ENCODE data around the gene INTS7.

The INTS7 gene

GRCh38 chr1:211901945-211902344 lies 133.4 kb downstream of the INTS7 start:
- ATAC-seq = no peak
- no peak for TF ChIP-seq ARNTL (CRISPR knock-in tag; IDR thresholded peaks at IDR 0.05; ENCODE audit: borderline replicate concordance, low read depth)
- no peak for TF ChIP-seq PPARA (CRISPR knock-in tag; IDR thresholded peaks at IDR 0.05; ENCODE audit: borderline replicate concordance)
- TF ChIP-seq PATZ1 (CRISPR knock-in tag; IDR thresholded peaks at IDR 0.05; ENCODE audit: borderline replicate concordance) = no peak
- no peak for TF ChIP-seq ZFP30 (CRISPR knock-in tag; IDR thresholded peaks at IDR 0.05)
- TF ChIP-seq BACH2 (CRISPR knock-in tag; IDR thresholded peaks at IDR 0.05; ENCODE audit: borderline replicate concordance) = no peak
- TF ChIP-seq GLIS3 (CRISPR knock-in tag; IDR thresholded peaks at IDR 0.05) = no peak
- TF ChIP-seq TCF4 (CRISPR knock-in tag; IDR thresholded peaks at IDR 0.05; ENCODE audit: borderline replicate concordance) = no peak
- TF ChIP-seq RARB (CRISPR knock-in tag; IDR thresholded peaks at IDR 0.05) = no peak
- TF ChIP-seq TSHZ2 (CRISPR knock-in tag; IDR thresholded peaks at IDR 0.05) = no peak
- no peak for TF ChIP-seq OSR1 (CRISPR knock-in tag; IDR thresholded peaks at IDR 0.05)
- no peak for TF ChIP-seq ZC3H10 (CRISPR knock-in tag; IDR thresholded peaks at IDR 0.05)
- no peak for TF ChIP-seq ISL1 (CRISPR knock-in tag; IDR thresholded peaks at IDR 0.05)

- no peak for TF ChIP-seq BACH2 (CRISPR knock-in tag; IDR thresholded peaks at IDR 0.05; ENCODE audit: borderline replicate concordance)
- TF ChIP-seq PPARA (CRISPR knock-in tag; IDR thresholded peaks at IDR 0.05; ENCODE audit: borderline replicate concordance) = no peak
- TF ChIP-seq ZNF8 (CRISPR knock-in tag; IDR thresholded peaks at IDR 0.05) = no peak
- TF ChIP-seq TSHZ2 (CRISPR knock-in tag; IDR thresholded peaks at IDR 0.05) = no peak
- no peak for TF ChIP-seq RARB (CRISPR knock-in tag; IDR thresholded peaks at IDR 0.05)
- TF ChIP-seq CSDC2 (CRISPR knock-in tag; IDR thresholded peaks at IDR 0.05) = no peak
- no peak for TF ChIP-seq ZNF70 (CRISPR knock-in tag; IDR thresholded peaks at IDR 0.05)
- no peak for TF ChIP-seq ZFP30 (CRISPR knock-in tag; IDR thresholded peaks at IDR 0.05)
- TF ChIP-seq ARNTL (CRISPR knock-in tag; IDR thresholded peaks at IDR 0.05; ENCODE audit: borderline replicate concordance, low read depth) = no peak
- no peak for TF ChIP-seq CSRNP3 (CRISPR knock-in tag; IDR thresholded peaks at IDR 0.05)
- no peak for TF ChIP-seq PATZ1 (CRISPR knock-in tag; IDR thresholded peaks at IDR 0.05; ENCODE audit: borderline replicate concordance)
- no peak for TF ChIP-seq ZNF565 (CRISPR knock-in tag; conservative IDR thresholded peaks at IDR 0.05; ENCODE audit: low read depth)
- ATAC-seq = no peak
Measured at GRCh38 chr1:211900441-211900840, 134.9 kb downstream of the INTS7 start.

- no peak for ATAC-seq
- TF ChIP-seq TSHZ2 (CRISPR knock-in tag; IDR thresholded peaks at IDR 0.05) (no peak), CREB5 (CRISPR knock-in tag; IDR thresholded peaks at IDR 0.05; ENCODE audit: low read depth) (no peak), POU6F1 (CRISPR knock-in tag; IDR thresholded peaks at IDR 0.05; ENCODE audit: borderline replicate concordance, low read depth) (no peak), SNAI2 (CRISPR knock-in tag; IDR thresholded peaks at IDR 0.05) (no peak), ESRRG (CRISPR knock-in tag; IDR thresholded peaks at IDR 0.05) (no peak)
Measured at GRCh38 chr1:211896958-211897357, 138.4 kb downstream of the INTS7 start.

Data from SK-N-SH treated with all-trans-retinoic acid at 6 μM for 48 hours (cell line).